ENCODE measurements around the gene MAGI1. TPM values are rescaled to one million over a fixed set of nuclear protein-coding genes. Genes with fewer than 3 reads are reported as not detected.
A peak's percentile ranks its signal among the peaks of the same experiment; 100 is the strongest.

The MAGI1 gene
- total RNA-seq, 1 donor: 13.0 TPM

DNA sequence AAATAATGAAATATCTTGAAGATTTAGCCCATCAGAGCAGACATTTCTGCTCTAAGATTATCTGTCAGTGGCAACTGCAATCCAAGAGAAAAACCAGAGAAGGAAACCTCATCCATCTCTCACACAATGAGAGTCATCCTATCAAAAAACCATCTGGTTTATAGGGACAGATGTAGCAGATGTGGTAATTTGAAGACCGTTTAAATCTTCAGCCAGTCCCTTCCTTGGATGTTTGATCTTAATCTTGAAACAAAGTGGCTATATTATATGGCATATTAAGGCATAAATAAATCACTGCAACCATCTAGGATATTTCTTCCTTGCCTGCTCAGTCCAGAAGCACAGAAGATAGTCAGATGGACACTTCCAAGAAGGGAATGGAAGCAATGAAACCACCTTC, 305.3 kb downstream of the MAGI1 start:
- no peak for DNase-seq (ENCODE audit: low read depth)
- no peak overlapping the region for H3K4me3 ChIP-seq (ENCODE audit: low read depth, low read length)
- TF ChIP-seq, protein P1, sequence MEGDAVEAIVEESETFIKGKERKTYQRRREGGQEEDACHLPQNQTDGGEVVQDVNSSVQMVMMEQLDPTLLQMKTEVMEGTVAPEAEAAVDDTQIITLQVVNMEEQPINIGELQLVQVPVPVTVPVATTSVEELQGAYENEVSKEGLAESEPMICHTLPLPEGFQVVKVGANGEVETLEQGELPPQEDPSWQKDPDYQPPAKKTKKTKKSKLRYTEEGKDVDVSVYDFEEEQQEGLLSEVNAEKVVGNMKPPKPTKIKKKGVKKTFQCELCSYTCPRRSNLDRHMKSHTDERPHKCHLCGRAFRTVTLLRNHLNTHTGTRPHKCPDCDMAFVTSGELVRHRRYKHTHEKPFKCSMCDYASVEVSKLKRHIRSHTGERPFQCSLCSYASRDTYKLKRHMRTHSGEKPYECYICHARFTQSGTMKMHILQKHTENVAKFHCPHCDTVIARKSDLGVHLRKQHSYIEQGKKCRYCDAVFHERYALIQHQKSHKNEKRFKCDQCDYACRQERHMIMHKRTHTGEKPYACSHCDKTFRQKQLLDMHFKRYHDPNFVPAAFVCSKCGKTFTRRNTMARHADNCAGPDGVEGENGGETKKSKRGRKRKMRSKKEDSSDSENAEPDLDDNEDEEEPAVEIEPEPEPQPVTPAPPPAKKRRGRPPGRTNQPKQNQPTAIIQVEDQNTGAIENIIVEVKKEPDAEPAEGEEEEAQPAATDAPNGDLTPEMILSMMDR (IDR thresholded peaks at IDR 0.05; ENCODE audit: insufficient read depth, low read length): no peak

DNA sequence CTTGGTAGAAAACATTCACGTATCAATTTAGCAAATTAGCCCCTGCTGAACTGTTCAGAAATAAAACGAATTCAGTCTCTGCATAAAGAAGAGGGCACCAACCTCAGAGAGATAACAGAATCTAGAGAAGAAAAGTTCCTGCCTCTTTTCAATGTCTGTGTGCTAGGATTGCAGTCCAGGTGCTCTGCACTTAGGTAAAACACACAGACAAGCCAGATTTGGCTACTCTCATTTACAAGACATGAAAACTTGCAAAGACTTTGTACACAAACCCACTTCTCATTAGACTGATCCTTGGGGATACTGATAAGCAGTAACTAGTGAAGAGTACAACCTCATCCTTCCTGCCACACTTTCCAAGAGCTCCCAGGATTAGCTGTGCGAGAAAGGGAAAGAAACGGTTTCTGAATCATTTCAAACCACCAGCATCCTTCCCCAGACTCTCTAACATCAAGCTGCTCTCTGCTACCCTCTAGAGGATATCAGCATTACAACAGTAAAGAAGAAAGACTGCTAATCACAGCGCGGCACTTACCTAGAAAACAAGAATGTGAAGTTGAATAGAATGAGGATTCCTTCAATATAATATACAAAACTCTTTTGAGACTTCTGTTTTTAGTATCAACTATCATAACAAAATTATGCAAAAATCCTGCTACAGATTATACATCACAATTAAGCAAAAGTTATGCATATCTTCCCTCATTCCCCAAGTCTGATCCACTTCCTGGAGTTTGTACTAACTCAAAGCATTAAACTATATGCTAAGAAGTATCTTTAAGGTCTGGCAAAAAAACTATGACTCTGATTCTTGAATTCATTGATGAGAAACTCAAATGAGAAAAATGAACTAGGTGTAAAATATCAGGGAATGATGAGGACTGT, 306.4 kb downstream of the MAGI1 start:
- peak; percentile 76 for DNase-seq (ENCODE audit: low read depth)
- TF ChIP-seq, protein P1 (IDR thresholded peaks at IDR 0.05; ENCODE audit: insufficient read depth, low read length): peak; percentile 86
- no peak overlapping the region for H3K4me3 ChIP-seq (ENCODE audit: low read depth, low read length)

DNA sequence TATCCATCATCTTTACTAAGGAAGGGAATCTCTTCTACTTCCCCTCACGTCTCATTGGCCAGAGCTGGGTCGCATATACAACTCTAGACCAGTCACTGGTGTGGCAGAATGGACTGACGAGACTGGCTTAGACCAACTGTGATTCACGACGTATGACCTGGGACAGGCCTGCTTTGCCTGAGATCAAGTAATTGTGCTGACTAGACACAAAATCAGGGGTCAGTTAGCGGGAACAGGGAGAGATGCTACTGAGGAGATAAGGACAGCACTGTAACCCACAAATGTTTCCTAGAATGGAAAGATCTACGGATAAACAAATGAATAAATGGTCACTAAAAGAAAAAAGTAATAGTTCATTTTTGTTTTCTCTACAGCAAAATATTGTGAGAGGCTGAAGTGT, 308.3 kb downstream of the MAGI1 start:
- TF ChIP-seq, protein P1 (IDR thresholded peaks at IDR 0.05; ENCODE audit: insufficient read depth, low read length): no peak
- no peak for DNase-seq (ENCODE audit: low read depth)
- no peak overlapping the region for H3K4me3 ChIP-seq (ENCODE audit: low read depth, low read length)

DNA sequence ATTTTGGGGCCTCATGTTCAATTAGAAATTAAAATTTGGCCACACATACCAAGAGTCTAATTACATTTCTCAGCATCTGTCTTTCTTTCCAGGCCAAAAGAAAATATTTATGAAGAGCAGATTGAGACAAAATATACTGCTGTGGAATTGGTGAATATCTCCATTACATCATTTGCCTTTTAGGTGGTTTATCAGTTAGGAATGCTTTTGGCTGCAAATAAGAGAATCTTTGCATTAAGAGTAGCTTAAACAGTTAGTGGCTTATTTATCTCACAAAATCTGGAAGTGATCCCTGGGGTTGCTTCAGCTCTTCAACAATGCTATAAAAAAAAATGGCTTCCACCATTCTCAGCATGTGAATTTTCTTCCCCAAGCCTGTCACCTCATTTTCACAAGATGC, 308.7 kb downstream of the MAGI1 start:
- peak; percentile 12 for DNase-seq (ENCODE audit: low read depth)
- TF ChIP-seq, protein P1 (IDR thresholded peaks at IDR 0.05; ENCODE audit: insufficient read depth, low read length): no peak
- H3K4me3 ChIP-seq (ENCODE audit: low read depth, low read length): no peak overlapping the region

DNA sequence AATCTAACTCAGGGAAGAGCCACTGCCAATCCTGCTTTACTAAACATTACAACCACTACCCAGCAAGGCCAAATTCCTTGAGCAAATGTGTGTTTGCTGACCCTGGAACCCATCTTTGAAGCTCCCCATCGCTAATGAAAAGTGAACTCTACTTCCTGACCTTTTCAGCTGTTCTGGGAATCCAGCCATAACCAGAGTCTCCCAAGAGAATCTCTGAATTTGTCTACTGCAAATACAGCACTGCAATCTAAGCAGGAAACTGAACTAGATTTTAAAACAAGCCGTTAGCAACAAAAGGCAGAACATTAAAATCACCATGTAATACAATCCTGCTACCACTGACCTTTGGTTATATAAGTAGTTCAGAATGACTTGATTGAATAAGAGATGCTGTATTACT, 309.2 kb downstream of the MAGI1 start:
- TF ChIP-seq, protein P1 (IDR thresholded peaks at IDR 0.05; ENCODE audit: insufficient read depth, low read length): no peak
- H3K4me3 ChIP-seq (ENCODE audit: low read depth, low read length): no peak overlapping the region
- peak; percentile 93 for DNase-seq (ENCODE audit: low read depth)

DNA sequence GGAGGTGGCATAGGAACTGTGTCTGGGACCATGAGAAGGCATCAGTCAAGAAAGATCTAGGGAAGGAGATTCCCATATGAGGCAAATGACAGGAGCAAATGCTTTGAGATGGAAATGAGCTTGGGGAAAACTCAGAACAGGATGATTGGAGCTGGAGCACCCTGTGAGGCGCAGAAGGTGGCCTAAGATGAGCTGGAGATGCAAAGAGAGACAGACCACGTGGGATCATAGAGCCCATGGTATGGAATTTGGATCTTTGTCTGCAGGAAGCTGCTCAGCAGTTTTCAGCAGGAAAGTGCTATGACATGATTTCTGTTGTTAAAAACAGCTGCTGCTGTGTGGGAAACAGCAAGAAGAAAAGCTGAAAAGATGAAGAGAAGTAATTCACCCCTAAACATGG, 310.6 kb downstream of the MAGI1 start:
- no peak for DNase-seq (ENCODE audit: low read depth)
- H3K4me3 ChIP-seq (ENCODE audit: low read depth, low read length): no peak overlapping the region
- TF ChIP-seq, protein P1 (IDR thresholded peaks at IDR 0.05; ENCODE audit: insufficient read depth, low read length): no peak
